ENCODE measurements around the gene ZNF385C.

ZNF385C gene

DNA sequence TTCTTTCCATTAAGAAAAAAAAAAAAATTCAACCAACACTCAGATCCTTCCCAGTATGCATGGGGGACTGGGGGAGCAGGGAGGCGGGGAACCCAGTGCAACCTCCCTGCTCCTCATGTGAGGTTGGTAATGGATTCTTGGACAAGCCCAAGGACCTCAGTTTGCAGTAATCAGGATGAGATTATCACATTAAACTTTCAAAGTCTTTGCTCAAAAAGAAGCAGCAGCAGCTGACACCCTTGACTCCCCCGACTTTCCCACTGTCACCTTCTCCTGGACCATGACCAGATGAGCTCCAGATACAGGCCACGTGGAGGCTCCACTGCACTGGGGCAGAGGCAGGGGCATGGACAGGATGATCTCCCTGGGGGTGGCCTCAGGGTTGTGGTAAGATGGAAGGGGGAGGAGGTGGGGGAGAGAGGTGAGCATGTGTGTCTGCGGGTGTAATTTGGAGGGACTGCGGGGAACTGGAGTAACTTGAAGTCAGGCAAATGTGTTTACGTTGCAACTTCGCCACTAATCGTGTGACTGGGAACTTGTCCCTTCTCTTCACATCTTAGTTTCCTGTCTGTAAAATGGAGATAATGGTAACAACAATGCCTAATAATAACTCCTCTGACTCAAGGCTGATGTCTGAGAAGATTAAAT lies 19.8 kb downstream of the ZNF385C start:
- DNase-seq (ENCODE audit: low read depth, low spot score), result no peak

- no peak for DNase-seq (ENCODE audit: low read depth, low spot score)
These were observed 20.5 kb downstream of the ZNF385C start for GRCh38 chr17:42077755-42078154.

DNA sequence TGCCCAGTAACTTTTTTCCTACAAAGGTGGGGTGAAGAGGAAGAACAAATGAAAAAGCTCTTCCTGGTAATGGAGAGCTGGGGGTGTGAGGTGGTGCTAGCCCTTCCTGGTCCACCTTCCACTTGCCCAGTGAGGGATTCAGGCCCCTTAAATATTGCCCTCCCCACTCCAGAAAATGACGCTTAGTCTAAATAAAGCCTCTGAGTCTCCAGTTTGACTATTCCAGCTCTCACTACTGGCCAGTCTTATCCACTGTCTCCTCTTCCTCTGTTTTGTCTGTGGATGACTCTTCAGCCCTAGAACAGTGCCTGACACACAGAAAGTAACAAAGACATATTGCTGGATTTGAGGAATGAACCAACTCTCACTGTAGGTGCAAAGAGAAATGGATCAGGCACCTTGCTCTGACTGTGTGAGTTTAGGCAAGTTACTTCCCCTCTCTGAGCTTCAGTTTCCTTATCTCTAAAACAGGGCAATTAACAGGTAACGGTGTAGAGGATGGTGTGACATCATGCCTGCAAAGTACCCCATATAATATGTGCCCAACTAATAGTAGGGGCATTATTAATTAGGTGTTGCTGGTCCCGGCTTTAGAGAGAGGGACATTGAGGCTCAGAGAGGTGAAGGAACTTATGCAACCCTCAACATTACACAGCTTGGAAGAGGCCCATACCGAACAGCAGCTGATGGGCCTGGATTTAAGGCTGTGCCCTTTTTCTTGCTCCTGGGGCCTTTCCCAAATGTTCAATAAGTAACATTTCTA lies 21.3 kb downstream of the ZNF385C start:
- no peak for DNase-seq (ENCODE audit: low read depth, low spot score)

GRCh38 chr17:42075789-42076188 lies 22.5 kb downstream of the ZNF385C start:
- DNase-seq (ENCODE audit: low read depth, low spot score), result no peak

DNA sequence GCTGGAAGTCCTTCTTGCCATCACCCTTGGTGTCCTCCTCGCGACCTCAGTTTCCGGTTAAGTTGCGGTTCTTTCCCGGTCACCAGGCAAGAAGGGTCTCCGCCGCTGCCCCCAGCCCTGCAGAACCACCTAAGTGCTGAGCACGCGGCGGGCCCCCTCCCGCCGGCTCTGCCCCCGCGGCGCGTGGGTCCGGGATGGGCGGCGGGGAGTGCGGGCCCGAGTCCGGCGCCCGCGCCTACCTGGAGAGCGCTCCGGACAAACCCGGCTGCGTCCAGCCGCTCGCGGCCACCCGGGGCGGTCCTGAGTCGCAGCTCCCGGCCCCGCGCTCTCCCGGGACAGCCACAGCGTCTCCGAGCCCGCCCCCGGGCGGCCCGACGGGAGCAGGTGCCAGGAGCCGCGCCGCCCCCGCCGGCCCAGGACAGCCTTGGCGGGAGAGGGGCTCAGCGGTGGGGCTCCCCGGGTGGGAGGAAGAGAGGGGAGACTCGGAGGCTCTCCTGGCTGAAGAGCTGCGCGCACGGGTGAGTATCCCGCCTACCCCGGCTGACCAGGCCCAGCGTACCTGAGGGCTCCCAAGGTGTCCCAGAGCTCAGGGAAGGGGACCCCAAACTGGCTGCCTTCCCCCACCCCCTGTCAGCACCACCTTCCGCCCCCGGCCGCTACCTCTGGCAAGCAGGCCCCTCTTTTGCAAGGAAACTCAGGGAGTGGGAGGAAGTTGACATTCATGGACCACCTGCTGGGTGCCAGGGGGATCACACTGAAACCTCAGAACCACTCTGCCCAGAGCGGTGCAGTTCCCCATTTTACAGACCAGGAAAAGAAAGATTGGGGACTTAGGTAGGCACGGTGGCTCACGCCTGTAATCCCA lies 25.7 kb downstream of the ZNF385C start:
- no peak for DNase-seq (ENCODE audit: low read depth, low spot score)

- DNase-seq (ENCODE audit: low read depth, low spot score), result no peak
These were observed 26.5 kb downstream of the ZNF385C start for GRCh38 chr17:42071810-42072209.

DNA sequence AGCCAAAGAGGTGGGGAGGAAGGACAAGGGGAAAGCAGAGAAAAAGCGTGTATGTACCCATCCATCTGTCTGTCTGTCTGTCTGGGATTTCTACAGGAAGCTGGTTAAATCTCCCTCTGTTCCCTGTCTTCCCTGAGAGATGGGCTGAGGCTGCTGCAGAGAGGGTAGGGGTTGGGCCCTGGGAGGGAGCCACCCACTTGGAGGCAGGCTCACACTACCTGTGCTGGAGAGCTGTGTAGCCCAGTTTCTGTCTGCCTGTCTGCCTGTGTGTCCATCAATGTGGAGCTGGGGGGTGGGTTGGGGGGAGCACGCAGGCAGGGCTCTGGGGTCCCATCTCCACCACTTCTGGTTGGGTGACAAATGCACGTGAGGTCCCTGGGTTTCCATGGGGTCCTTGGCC lies 29.3 kb downstream of the ZNF385C start:
- no peak for DNase-seq (ENCODE audit: low read depth, low spot score)

- peak; percentile 52 for DNase-seq (ENCODE audit: low read depth, low spot score)
These were observed 30.7 kb downstream of the ZNF385C start for GRCh38 chr17:42067371-42068091.

DNA sequence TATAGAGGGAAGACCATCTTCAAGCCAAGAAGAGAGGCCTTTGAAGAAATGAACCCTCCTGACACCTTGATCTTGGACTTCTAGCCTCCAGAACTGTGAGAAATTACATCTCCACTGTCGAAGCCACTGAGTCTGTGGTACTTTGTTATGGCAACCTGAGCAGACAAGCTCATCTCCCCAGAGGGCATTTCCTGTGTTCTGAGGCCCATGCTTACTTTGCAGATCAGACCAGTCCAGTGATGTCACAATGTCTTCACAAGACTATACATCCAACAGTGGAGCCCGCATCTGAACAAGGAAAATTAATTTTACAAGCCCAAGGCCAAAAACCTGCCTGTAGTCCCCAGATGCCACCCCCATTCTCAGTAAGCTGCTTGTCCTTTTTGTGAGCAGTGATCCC lies 33.1 kb downstream of the ZNF385C start:
- no peak for DNase-seq (ENCODE audit: low read depth, low spot score)

DNA sequence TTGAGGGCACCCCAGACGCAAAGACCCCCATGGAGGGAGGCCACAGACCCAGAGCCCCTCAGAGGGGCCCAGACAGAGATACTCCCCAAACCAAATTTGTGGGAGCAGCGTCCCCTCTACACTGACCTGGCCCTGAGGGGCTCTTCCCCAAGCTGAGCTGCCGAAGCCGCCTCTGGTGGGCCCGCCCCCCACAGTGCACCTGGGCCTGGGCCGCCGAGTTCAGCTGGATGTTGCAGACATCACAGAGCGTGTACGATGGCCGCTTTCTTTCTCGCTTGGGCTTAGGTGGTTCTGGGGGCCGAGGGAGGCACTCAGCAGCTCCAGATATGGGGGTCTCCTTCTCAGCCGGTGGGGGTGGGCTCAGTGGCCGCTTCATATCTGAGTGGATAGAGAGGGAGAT lies 35.6 kb downstream of the ZNF385C start:
- no peak for DNase-seq (ENCODE audit: low read depth, low spot score)

DNA sequence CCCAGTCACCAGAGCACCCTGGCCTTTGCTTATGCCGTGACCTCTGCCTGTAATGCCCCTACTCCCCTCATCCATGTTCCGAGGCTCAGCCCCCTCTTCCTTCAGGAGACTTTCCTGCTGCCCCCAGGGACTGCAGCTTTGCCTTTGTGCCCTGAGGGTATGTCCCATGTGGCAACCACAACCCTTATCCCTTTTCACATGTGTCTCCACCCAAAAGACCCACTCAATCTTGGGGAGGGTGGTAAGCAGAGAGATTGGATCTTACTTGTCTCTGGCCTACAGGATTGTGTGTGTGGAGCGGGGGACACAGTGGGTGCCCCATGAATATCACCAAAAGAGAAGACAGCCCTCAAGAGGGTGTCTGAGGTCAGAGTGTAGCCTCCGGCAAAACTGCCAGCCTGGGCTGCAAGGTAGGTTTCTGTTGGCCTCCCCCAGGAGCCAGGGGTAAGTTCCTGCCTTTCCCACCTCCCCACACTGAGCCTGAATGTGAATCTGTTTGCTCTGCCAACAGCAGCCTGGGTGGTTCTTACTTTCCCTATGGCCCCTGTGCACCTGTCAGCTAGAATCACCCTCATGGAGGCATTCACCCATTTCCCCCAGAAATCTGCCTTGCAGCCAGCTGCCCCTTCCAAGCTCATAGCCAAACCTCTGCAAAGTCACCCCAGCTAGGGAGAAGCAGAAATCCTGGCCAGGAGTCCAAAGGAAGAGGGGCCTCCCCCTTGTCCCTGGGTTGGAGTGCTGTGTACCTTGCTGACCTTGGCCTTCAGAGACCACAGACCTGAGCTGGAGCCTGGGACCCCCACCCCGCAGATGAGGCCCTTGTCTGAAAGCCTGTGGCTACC lies 36.4 kb downstream of the ZNF385C start:
- no peak for DNase-seq (ENCODE audit: low read depth, low spot score)

DNA sequence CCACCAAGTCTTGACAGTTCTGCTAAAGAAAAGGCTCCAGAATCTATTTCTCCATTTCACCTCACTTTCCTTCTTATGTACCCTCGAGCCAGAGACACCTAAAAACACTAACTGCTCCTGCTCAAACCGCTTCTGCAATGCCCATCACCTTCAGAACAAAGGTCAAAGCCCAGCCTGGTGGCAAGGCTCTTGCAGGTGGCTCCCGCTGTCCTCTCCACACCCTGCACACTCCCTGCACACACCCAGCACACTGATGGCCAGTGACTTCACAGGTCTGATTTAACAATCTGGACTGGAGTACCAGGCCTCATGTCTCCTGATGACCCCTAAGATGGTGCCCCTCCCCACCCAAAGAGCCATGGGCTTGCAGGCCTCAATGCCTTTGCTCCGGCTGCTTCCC lies 38.0 kb downstream of the ZNF385C start:
- DNase-seq (ENCODE audit: low read depth, low spot score), result no peak

DNA sequence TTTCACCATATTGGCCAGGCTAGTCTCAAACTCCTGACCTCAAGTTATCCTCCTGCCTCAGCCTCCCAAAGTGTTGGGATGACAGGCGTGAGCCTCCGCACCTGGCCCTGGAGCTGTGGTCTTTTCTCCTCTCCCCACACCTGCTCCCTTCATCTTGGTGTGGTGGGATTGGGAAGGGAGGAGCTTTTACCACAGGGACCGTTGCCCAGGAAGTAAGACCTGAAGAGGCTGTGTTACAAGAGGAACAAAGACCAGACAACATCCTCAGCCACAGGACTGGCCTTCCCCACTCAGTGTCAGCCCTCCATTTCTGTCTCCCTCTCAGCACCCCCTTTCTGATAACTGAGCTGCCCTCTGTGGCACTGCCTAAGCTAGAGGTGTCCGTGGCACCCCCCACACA lies 38.5 kb downstream of the ZNF385C start:
- no peak for DNase-seq (ENCODE audit: low read depth, low spot score)

- no peak for DNase-seq (ENCODE audit: low read depth, low spot score)
These were observed 40.2 kb downstream of the ZNF385C start for GRCh38 chr17:42058063-42058462.

- DNase-seq (ENCODE audit: low read depth, low spot score), result no peak
These were observed 41.6 kb downstream of the ZNF385C start for GRCh38 chr17:42056635-42057034.

GRCh38 chr17:42055496-42055895 lies 42.8 kb downstream of the ZNF385C start:
- DNase-seq (ENCODE audit: low read depth, low spot score), result no peak

- DNase-seq (ENCODE audit: low read depth, low spot score), result no peak
These were observed 43.2 kb downstream of the ZNF385C start for GRCh38 chr17:42055027-42055426.

DNA sequence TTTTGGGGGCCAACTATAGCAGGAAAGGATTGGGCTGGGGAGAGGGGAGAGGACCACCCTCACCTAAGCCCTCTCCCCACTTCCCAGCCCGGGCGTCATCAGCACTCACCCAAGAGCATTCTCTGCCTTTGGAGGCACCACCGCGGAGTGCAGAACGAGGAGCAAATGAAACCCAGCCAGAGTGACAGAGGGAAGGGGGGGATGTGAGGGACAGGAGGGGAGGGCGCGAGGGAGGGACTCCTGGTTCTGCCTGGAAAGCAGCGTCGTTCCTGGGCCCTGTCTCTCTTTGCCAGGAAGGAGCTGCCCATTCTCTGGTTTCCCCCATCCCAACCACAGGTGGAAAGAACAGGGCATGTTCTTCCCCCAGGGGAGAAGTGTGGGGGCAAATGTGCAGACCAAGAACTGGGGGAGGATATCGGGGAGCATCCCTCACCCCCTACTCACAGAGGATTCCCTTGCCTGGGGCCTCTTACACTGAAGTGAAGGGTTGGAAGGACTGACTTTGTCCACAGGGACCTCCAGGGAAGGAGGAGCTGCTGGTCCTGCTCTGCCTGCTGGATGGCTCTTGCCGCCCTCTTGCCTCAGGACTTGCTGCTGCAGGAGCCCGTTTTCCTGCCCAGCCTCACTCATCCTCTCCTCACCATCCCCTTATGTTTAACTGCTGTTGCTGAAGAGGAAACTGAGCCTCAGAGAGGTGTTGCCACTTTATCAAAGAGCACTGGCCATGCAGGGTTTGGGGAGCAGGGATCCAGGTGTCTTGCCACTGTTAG lies 44.4 kb downstream of the ZNF385C start:
- DNase-seq (ENCODE audit: low read depth, low spot score), result no peak

DNA sequence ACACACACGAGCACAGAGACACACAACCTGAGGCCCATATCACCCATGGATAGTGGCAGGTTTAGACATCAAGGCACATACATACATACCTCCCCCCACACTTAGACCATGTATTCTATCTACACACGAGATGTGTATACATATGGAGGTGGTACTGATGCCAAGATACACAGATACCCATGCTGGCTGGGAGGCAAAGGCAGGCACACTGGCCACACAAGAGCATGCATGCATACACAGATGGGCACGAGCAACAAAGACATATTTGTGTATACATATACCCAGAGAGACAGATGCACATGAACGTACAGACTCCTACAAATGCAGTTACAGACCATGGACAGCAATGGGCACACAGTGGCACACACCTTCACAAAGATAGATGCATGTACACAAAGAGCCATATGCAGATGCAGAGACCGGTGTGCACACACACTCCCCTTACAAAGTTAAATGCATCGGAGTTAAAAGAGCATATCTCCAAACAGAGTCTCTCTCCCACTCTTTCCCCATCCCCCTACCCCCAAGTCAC lies 45.9 kb downstream of the ZNF385C start:
- no peak for DNase-seq (ENCODE audit: low read depth, low spot score)

DNA sequence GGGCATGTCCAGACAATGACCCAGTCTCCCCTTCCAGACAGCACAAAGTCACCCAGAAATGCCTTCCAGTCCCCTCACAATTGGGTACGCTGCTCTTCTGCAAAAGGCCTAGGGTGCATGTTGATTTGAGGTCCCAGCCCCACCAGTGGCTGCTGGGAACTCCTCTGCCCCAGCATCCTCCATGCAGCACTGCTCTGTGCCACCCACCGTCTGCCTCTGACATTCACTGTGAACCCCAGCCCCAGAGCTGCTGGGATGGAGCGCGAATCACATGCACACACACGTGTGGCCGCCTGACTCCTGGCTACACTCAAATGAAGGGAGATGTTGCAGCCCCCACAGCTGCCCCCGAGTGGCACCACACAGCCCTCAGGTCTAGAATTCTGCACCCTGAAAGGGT lies 46.6 kb downstream of the ZNF385C start:
- no peak for DNase-seq (ENCODE audit: low read depth, low spot score)

Data from activated naive CD8-positive, alpha-beta T cell treated with anti-CD3 and anti-CD28 coated beads, Interleukin-2, amount 50 U/mL, for 16 hours (primary cell).